HG03196 (cell line): ENCODE results near the gene MLH1.
"Not testable (repeated sequence)": the region's sequence is repeated elsewhere in the genome, so short reads cannot be mapped to it uniquely, and the experiment has no call there.

Experiments
- ATAC-seq: cut with Tn5 transposase; IDR thresholded peaks from one replicate; pipeline ENCODE4 v1.9.1; 2021; ENCODE audit not compliant: unreplicated experiment

Gene MLH1

GRCh38 chr3:36993326-36994283 lies at the start of gene MLH1:
MLH1 (plus strand) TSS chr3:36993518; CDS start chr3:36993548, 30 bp downstream.
- peak; percentile 94 for ATAC-seq

GRCh38 chr3:36943601-36944000 lies 49.7 kb upstream of the MLH1 start:
- no peak for ATAC-seq

GRCh38 chr3:36944012-36944640 lies 49.2 kb upstream of the MLH1 start:
- peak; percentile 45 for ATAC-seq

- ATAC-seq = peak; percentile 63
Observed at GRCh38 chr3:36944641-36945270, 48.6 kb upstream of the MLH1 start, which contains the start of gene TRANK1. TRANK1 (minus strand) TSS chr3:36945054; CDS start chr3:36944809, 245 bp downstream.

GRCh38 chr3:36945333-36945980 lies 47.9 kb upstream of the MLH1 start:
- ATAC-seq = no peak

- not testable (repeated sequence) for ATAC-seq
Observed at GRCh38 chr3:36947814-36948213, 45.5 kb upstream of the MLH1 start.

GRCh38 chr3:36954452-36955134 lies 38.7 kb upstream of the MLH1 start:
- ATAC-seq = no peak

GRCh38 chr3:36956155-36956554 lies 37.2 kb upstream of the MLH1 start:
- ATAC-seq = no peak

GRCh38 chr3:36957063-36957462 lies 36.3 kb upstream of the MLH1 start:
- no peak for ATAC-seq

GRCh38 chr3:36957862-36958686 lies 35.2 kb upstream of the MLH1 start:
- ATAC-seq = no peak

GRCh38 chr3:36959821-36960220 lies 33.5 kb upstream of the MLH1 start:
- ATAC-seq = no peak

- no peak for ATAC-seq
Observed at GRCh38 chr3:36960502-36960901, 32.8 kb upstream of the MLH1 start.

GRCh38 chr3:36963008-36963407 lies 30.3 kb upstream of the MLH1 start:
- not testable (repeated sequence) for ATAC-seq

GRCh38 chr3:36964331-36964730 lies 29.0 kb upstream of the MLH1 start:
- ATAC-seq = no peak

- ATAC-seq = peak; percentile 51
Observed at GRCh38 chr3:36964817-36965216, 28.5 kb upstream of the MLH1 start.

- ATAC-seq = no peak
Observed at GRCh38 chr3:36965440-36965839, 27.9 kb upstream of the MLH1 start.

- no peak for ATAC-seq
Observed at GRCh38 chr3:36969085-36969484, 24.2 kb upstream of the MLH1 start.

- peak; percentile 99 for ATAC-seq
Observed at GRCh38 chr3:36969540-36970432, 23.5 kb upstream of the MLH1 start.

GRCh38 chr3:36972163-36972562 lies 21.2 kb upstream of the MLH1 start:
- ATAC-seq = no peak
